ACC112 (cell line): ENCODE results near the gene KCNAB1.

ENCODE experiments used
- H2AFZ ChIP-seq: fragments of 200-600 bp; sonication (generic); one replicate; pipeline ENCODE4 v1.6.0; 2017; ENCODE audit warnings: antibody characterized with exemption, low read length; ENCODE audit not compliant: unreplicated experiment
- H3K27ac ChIP-seq: fragments of 200-600 bp; sonication (generic); 2 replicates; pipeline ENCODE4 v1.5.1; 2014; ENCODE audit warnings: low read depth, mild to moderate bottlenecking, antibody characterized with exemption, low read length, moderate library complexity
- H3K27me3 ChIP-seq: fragments of 200-600 bp; sonication (generic); 2 replicates; pipeline ENCODE4 v1.6.1; 2014; ENCODE audit warnings: mild to moderate bottlenecking, antibody characterized with exemption, low read length, moderate library complexity, mixed read lengths; ENCODE audit not compliant: insufficient read depth
- H3K36me3 ChIP-seq: fragments of 200-600 bp; sonication (generic); 2 replicates; pipeline ENCODE4 v1.6.1; 2016; ENCODE audit warnings: mild to moderate bottlenecking, antibody characterized with exemption, low read length, moderate library complexity, mixed read lengths; ENCODE audit not compliant: insufficient read depth
- H3K4me1 ChIP-seq: fragments of 200-600 bp; sonication (generic); one replicate; pipeline ENCODE4 v1.6.1; 2016; ENCODE audit warnings: low read length, mixed read lengths; ENCODE audit not compliant: insufficient read depth, unreplicated experiment, control insufficient read depth
- H3K4me3 ChIP-seq: fragments of 200-600 bp; sonication (generic); 2 replicates; pipeline ENCODE4 v1.5.1; 2014; ENCODE audit warnings: mild to moderate bottlenecking, low read depth, low read length
- H3K79me2 ChIP-seq: fragments of 200-600 bp; sonication (generic); one replicate; pipeline ENCODE4 v1.6.0; 2016; ENCODE audit warnings: low read length; ENCODE audit not compliant: control insufficient read depth, unreplicated experiment, insufficient read depth

KCNAB1 gene

GRCh38 chr3:156445117-156446090 lies 325.0 kb downstream of the KCNAB1 start:
- no peak overlapping the region for H3K27ac ChIP-seq
- no peaks in the 10 kb centered on the region for H3K79me2 ChIP-seq
- H3K27me3 ChIP-seq: no peaks in the 10 kb centered on the region; the same call in 1 of the 2 replicates
- H3K4me3 ChIP-seq: no peak overlapping the region
- H2AFZ ChIP-seq: no peak overlapping the region
- H3K36me3 ChIP-seq: no peaks in the 10 kb centered on the region
- H3K4me1 ChIP-seq: no peaks in the 10 kb centered on the region

GRCh38 chr3:156448300-156448699 lies 327.9 kb downstream of the KCNAB1 start:
- H3K4me3 ChIP-seq: no peak overlapping the region
- H2AFZ ChIP-seq: no peak overlapping the region
- H3K79me2 ChIP-seq: no peaks in the 10 kb centered on the region
- peaks cover 6% of the 10 kb centered on the region for H3K4me1 ChIP-seq
- H3K36me3 ChIP-seq: no peaks in the 10 kb centered on the region
- H3K27me3 ChIP-seq: no peaks in the 10 kb centered on the region; the same call in 1 of the 2 replicates
- H3K27ac ChIP-seq: no peak overlapping the region

GRCh38 chr3:156449710-156450574 lies 329.6 kb downstream of the KCNAB1 start:
- H3K79me2 ChIP-seq: no peaks in the 10 kb centered on the region
- no peak overlapping the region for H3K4me3 ChIP-seq
- no peak overlapping the region for H2AFZ ChIP-seq

GRCh38 chr3:156455839-156456238 lies 335.5 kb downstream of the KCNAB1 start:
- Histone ChIP-seq H3K4me1 (peaks cover 7% of the 10 kb centered on the region), H3K4me3 (no peak overlapping the region), H2AFZ (no peak overlapping the region), H3K27me3 (0 out of 2 replicates have a peak, but pooled peaks cover 8% of the 10 kb centered on the region), H3K79me2 (no peaks in the 10 kb centered on the region), H3K36me3 (no peaks in the 10 kb centered on the region), H3K27ac (no peak overlapping the region)

More at GRCh38 chr3:156449710-156450574, 329.6 kb downstream of the KCNAB1 start:
- Histone ChIP-seq H3K4me1 (peaks cover 7% of the 10 kb centered on the region), H3K27me3 (no peaks in the 10 kb centered on the region; the same call in 1 of the 2 replicates), H3K27ac (no peak overlapping the region), H3K36me3 (no peaks in the 10 kb centered on the region)

- Histone ChIP-seq H2AFZ (no peak overlapping the region), H3K4me3 (no peak overlapping the region), H3K36me3 (no peaks in the 10 kb centered on the region), H3K4me1 (peaks cover 7% of the 10 kb centered on the region), H3K27ac (no peak overlapping the region), H3K27me3 (0 out of 2 replicates have a peak, but pooled peaks cover 8% of the 10 kb centered on the region), H3K79me2 (no peaks in the 10 kb centered on the region)
These were observed 336.4 kb downstream of the KCNAB1 start for GRCh38 chr3:156456771-156457224.

- H3K27ac ChIP-seq: no peak overlapping the region
- no peak overlapping the region for H2AFZ ChIP-seq
- H3K27me3 ChIP-seq: 0 out of 2 replicates have a peak, but pooled peaks cover 8% of the 10 kb centered on the region
- H3K4me3 ChIP-seq: no peak overlapping the region
- H3K79me2 ChIP-seq: no peaks in the 10 kb centered on the region
- H3K36me3 ChIP-seq: no peaks in the 10 kb centered on the region
- no peaks in the 10 kb centered on the region for H3K4me1 ChIP-seq
These were observed 339.1 kb downstream of the KCNAB1 start for GRCh38 chr3:156459434-156459833.

- no peak overlapping the region for H2AFZ ChIP-seq
- no peaks in the 10 kb centered on the region for H3K36me3 ChIP-seq
- H3K4me1 ChIP-seq: no peaks in the 10 kb centered on the region
- no peak overlapping the region for H3K27ac ChIP-seq
- 0 out of 2 replicates have a peak, but pooled peaks cover 8% of the 10 kb centered on the region for H3K27me3 ChIP-seq
- no peak overlapping the region for H3K4me3 ChIP-seq
- no peaks in the 10 kb centered on the region for H3K79me2 ChIP-seq
These were observed 339.8 kb downstream of the KCNAB1 start for GRCh38 chr3:156460206-156460611.

GRCh38 chr3:156461889-156462288 lies 341.5 kb downstream of the KCNAB1 start:
- Histone ChIP-seq H3K4me1 (no peaks in the 10 kb centered on the region), H3K27me3 (0 out of 2 replicates have a peak, but pooled peaks cover 8% of the 10 kb centered on the region), H3K27ac (no peak overlapping the region), H3K79me2 (no peaks in the 10 kb centered on the region), H3K4me3 (no peak overlapping the region), H2AFZ (no peak overlapping the region), H3K36me3 (no peaks in the 10 kb centered on the region)

- no peak overlapping the region for H2AFZ ChIP-seq
- H3K36me3 ChIP-seq: no peaks in the 10 kb centered on the region
- no peak overlapping the region for H3K27ac ChIP-seq
- no peaks in the 10 kb centered on the region for H3K4me1 ChIP-seq
- 0 out of 2 replicates have a peak, but pooled peaks cover 8% of the 10 kb centered on the region for H3K27me3 ChIP-seq
- H3K79me2 ChIP-seq: no peaks in the 10 kb centered on the region
- no peak overlapping the region for H3K4me3 ChIP-seq
These were observed 342.7 kb downstream of the KCNAB1 start for GRCh38 chr3:156463123-156463522.

- Histone ChIP-seq H3K79me2 (no peaks in the 10 kb centered on the region), H3K36me3 (no peaks in the 10 kb centered on the region), H3K27ac (no peak overlapping the region), H3K4me1 (no peaks in the 10 kb centered on the region), H3K4me3 (no peak overlapping the region), H3K27me3 (no peaks in the 10 kb centered on the region), H2AFZ (no peak overlapping the region)
These were observed 344.8 kb downstream of the KCNAB1 start for GRCh38 chr3:156465194-156465593.
